Calu3 (cell line): Measurements from ENCODE around the gene RBM42. TPM values are rescaled to one million over a fixed set of nuclear protein-coding genes. Genes with fewer than 3 reads are reported as not detected.

Source experiments
- BruUV-seq: library from RNA; stranded (reverse); fragments of 400-500 nt; replicated peaks from 2 replicates; lab custom pipeline; 2021; lab: Mats Ljungman, UMichigan
- CTCF ChIA-PET: fragments of 300-600 bp; sonication (Branson Sonifier 250); formaldehyde crosslinking; loops from one replicate; lab custom pipeline; 2022; ENCODE audit warnings: antibody characterized with exemption; lab: Charles Lee
- DNase-seq: peaks from one replicate; pipeline ENCODE4 v3.0.0; 2022
- H3K27ac Mint-ChIP-seq: one replicate; pipeline ENCODE4 v1.8.0; 2022; ENCODE audit warnings: mixed read lengths; ENCODE audit not compliant: unreplicated experiment
- H3K27me3 Mint-ChIP-seq: one replicate; pipeline ENCODE4 v1.8.0; 2022; ENCODE audit warnings: mixed read lengths; ENCODE audit not compliant: unreplicated experiment
- H3K36me3 Mint-ChIP-seq: one replicate; pipeline ENCODE4 v1.8.0; 2022; ENCODE audit warnings: mild to moderate bottlenecking, moderate library complexity, mixed read lengths; ENCODE audit not compliant: insufficient read depth, unreplicated experiment
- H3K4me1 Mint-ChIP-seq: one replicate; pipeline ENCODE4 v1.8.0; 2022; ENCODE audit warnings: mild to moderate bottlenecking, low read depth, mixed read lengths; ENCODE audit not compliant: unreplicated experiment
- H3K4me3 Mint-ChIP-seq: one replicate; pipeline ENCODE4 v1.8.0; 2022; ENCODE audit warnings: mild to moderate bottlenecking, low read depth, moderate library complexity, mixed read lengths; ENCODE audit not compliant: unreplicated experiment
- H3K9me3 Mint-ChIP-seq: one replicate; pipeline ENCODE4 v1.8.0; 2022; ENCODE audit warnings: low read depth, mixed read lengths; ENCODE audit not compliant: unreplicated experiment
- CTCF ChIP-seq: fragments of 200-600 bp; IDR thresholded peaks from one replicate; pipeline ENCODE4 v1.8.0; 2022; ENCODE audit warnings: antibody characterized with exemption; ENCODE audit not compliant: unreplicated experiment
- intact Hi-C: fragments of 100-400 bp; cut with micrococcal nuclease; formaldehyde crosslinking; loops from one replicate; pipeline ENCODE4 v1.10.0; 2022; ENCODE audit not compliant: unreplicated experiment
- total RNA-seq: library from RNA; stranded (reverse); gene quantifications from 2 replicates; pipeline ENCODE4 v1.2.3, GENCODE V29; 2022

The RBM42 gene
- total RNA-seq, 1 experiment from 2014 or later: 148 TPM

- peaks cover 3% of the 10 kb centered on the region for H3K4me1 Mint-ChIP-seq
- no peak for TF ChIP-seq CTCF
- H3K27me3 Mint-ChIP-seq: peaks cover 13% of the 10 kb centered on the region
- peak overlapping the region; percentile 21 for H3K27ac Mint-ChIP-seq
- H3K4me3 Mint-ChIP-seq: no peak overlapping the region
- no TSS peak for BruUV-seq
- DNase-seq: no peak
- CTCF ChIA-PET: no interaction called here
- H3K36me3 Mint-ChIP-seq: peaks cover 58% of the 10 kb centered on the region
- intact Hi-C loops: no loop called here
- no peaks in the 10 kb centered on the region for H3K9me3 Mint-ChIP-seq
Observed at GRCh38 chr19:35639321-35639639, 10.4 kb downstream of the RBM42 start.

- peaks cover 9% of the 10 kb centered on the region for H3K4me1 Mint-ChIP-seq
- H3K36me3 Mint-ChIP-seq: peaks cover 64% of the 10 kb centered on the region
- CTCF ChIA-PET: interaction anchor here (0.7 kb wide), 1 partner anchor 48 kb away, joined by 3 read pairs; no protein-coding TSS in a partner anchor
- BruUV-seq: no TSS peak
- no peak overlapping the region for H3K4me3 Mint-ChIP-seq
- peaks cover 13% of the 10 kb centered on the region for H3K27me3 Mint-ChIP-seq
- no peak for DNase-seq
- no peaks in the 10 kb centered on the region for H3K9me3 Mint-ChIP-seq
- TF ChIP-seq CTCF: no peak
- intact Hi-C loops: no loop called here
- H3K27ac Mint-ChIP-seq: peak overlapping the region; percentile 21
Observed at GRCh38 chr19:35639863-35640262, 11.0 kb downstream of the RBM42 start.

- H3K36me3 Mint-ChIP-seq: peaks cover 57% of the 10 kb centered on the region
- no peak within 1 kb of the TSS for H3K27ac Mint-ChIP-seq
- peak within 1 kb of the TSS; percentile 79 for H3K4me3 Mint-ChIP-seq
- BruUV-seq: no TSS peak
- no peak for TF ChIP-seq CTCF
- CTCF ChIA-PET: no interaction called here
- peaks cover 13% of the 10 kb centered on the region for H3K27me3 Mint-ChIP-seq
- peaks cover 15% of the 10 kb centered on the region for H3K4me1 Mint-ChIP-seq
- intact Hi-C loops: no loop called here
- H3K9me3 Mint-ChIP-seq: no peaks in the 10 kb centered on the region
- DNase-seq: no peak
Observed at GRCh38 chr19:35641515-35642151, 12.8 kb downstream of the RBM42 start, which contains the start of gene ETV2. ETV2 (plus strand) TSS chr19:35641745; CDS start chr19:35642461, 716 bp downstream.

GRCh38 chr19:35642312-35642711 is 13.5 kb downstream of the RBM42 start:
- Mint-ChIP-seq H3K4me1 (peaks cover 15% of the 10 kb centered on the region), H3K4me3 (peak overlapping the region; percentile 79), H3K9me3 (no peaks in the 10 kb centered on the region), H3K36me3 (peaks cover 50% of the 10 kb centered on the region), H3K27me3 (peaks cover 13% of the 10 kb centered on the region), H3K27ac (no peak overlapping the region)
- no peak for DNase-seq
- CTCF ChIA-PET: interaction anchor here (0.6 kb wide), 1 partner anchor 36 kb away, joined by 5 read pairs; no protein-coding TSS in a partner anchor
- no TSS peak for BruUV-seq
- intact Hi-C loops: no loop called here
- no peak for TF ChIP-seq CTCF
